Trophoblast cell (in vitro differentiated cells and primary cell): ENCODE measurements around the gene TAF13.

Source experiments
- DNase-seq, 2 donors: peaks; one replicate each; pipeline ENCODE4 v3.0.0-alpha.2; 2016
- H2AFZ ChIP-seq: 2 replicates; pipeline ENCODE4 v1.6.1; 2013; ENCODE audit warnings: low read length, moderate library complexity, mild to moderate bottlenecking; ENCODE audit not compliant: insufficient read depth, poor library complexity
- H2AK5ac ChIP-seq: 2 replicates; pipeline ENCODE4 v1.6.1; 2013; ENCODE audit warnings: mild to moderate bottlenecking, low read length
- H2BK120ac ChIP-seq: 2 replicates; pipeline ENCODE4 v1.6.1; 2013; ENCODE audit warnings: low read length, mild to moderate bottlenecking, moderate library complexity; ENCODE audit not compliant: insufficient read depth, poor library complexity
- H2BK12ac ChIP-seq: 2 replicates; pipeline ENCODE4 v1.6.1; 2013; ENCODE audit warnings: mild to moderate bottlenecking, low read length, moderate library complexity
- H2BK5ac ChIP-seq: 2 replicates; pipeline ENCODE4 v1.6.1; 2013; ENCODE audit warnings: low read length, low read depth, moderate library complexity, mild to moderate bottlenecking; ENCODE audit not compliant: poor library complexity
- H3K14ac ChIP-seq: 2 replicates; pipeline ENCODE4 v1.6.1; 2013; ENCODE audit warnings: mild to moderate bottlenecking, low read length
- H3K18ac ChIP-seq: 2 replicates; pipeline ENCODE4 v1.6.1; 2013; ENCODE audit warnings: mild to moderate bottlenecking, low read length
- H3K23ac ChIP-seq: 2 replicates; pipeline ENCODE4 v1.6.1; 2013; ENCODE audit warnings: low read length
- H3K27ac ChIP-seq: 2 replicates; pipeline ENCODE4 v1.5.1; 2013; ENCODE audit warnings: low read depth, mild to moderate bottlenecking, inconsistent platforms, low read length, moderate library complexity
- H3K27me3 ChIP-seq: 2 replicates; pipeline ENCODE4 v1.6.1; 2013; ENCODE audit warnings: inconsistent platforms, mild to moderate bottlenecking, low read length, moderate library complexity; ENCODE audit not compliant: insufficient read depth
- H3K36me3 ChIP-seq, 2 experiments: 1 replicate in 1 of 2; 2 replicates in 1 of 2; pipeline ENCODE4 v1.6.1; 2013; ENCODE audit warnings: low read length in 2 of 2, mild to moderate bottlenecking in 2 of 2, moderate library complexity in 1 of 2; ENCODE audit not compliant: insufficient read depth in 2 of 2, control insufficient read depth in 1 of 2
- H3K4ac ChIP-seq: 2 replicates; pipeline ENCODE4 v1.6.1; 2013; ENCODE audit warnings: low read depth, mild to moderate bottlenecking, low read length, moderate library complexity
- H3K4me1 ChIP-seq, 2 experiments: 1 replicate in 1 of 2; 2 replicates in 1 of 2; pipeline ENCODE4 v1.6.1; 2013; ENCODE audit warnings: low read length in 2 of 2, mild to moderate bottlenecking in 2 of 2, moderate library complexity in 1 of 2; ENCODE audit not compliant: insufficient read depth in 2 of 2, control insufficient read depth in 1 of 2
- H3K4me2 ChIP-seq: 2 replicates; pipeline ENCODE4 v1.6.1; 2013; ENCODE audit warnings: inconsistent platforms, mild to moderate bottlenecking, low read length, moderate library complexity
- H3K4me3 ChIP-seq: 2 replicates; pipeline ENCODE4 v1.5.1; 2013; ENCODE audit warnings: mild to moderate bottlenecking, low read depth, low read length, inconsistent platforms
- H3K79me1 ChIP-seq: one replicate; pipeline ENCODE4 v1.6.1; 2013; ENCODE audit warnings: low read length
- H3K79me2 ChIP-seq: 2 replicates; pipeline ENCODE4 v1.6.1; 2013; ENCODE audit warnings: low read length, mild to moderate bottlenecking; ENCODE audit not compliant: control insufficient read depth, insufficient read depth, poor library complexity
- H3K9ac ChIP-seq: 2 replicates; pipeline ENCODE4 v1.6.1; 2013; ENCODE audit warnings: mild to moderate bottlenecking, low read length
- H3K9me3 ChIP-seq: 2 replicates; pipeline ENCODE4 v1.6.1; 2013; ENCODE audit warnings: low read depth, mild to moderate bottlenecking, control low read depth, inconsistent platforms, low read length; ENCODE audit not compliant: insufficient read depth
- H4K12ac ChIP-seq: 2 replicates; pipeline ENCODE4 v1.6.1; 2013; ENCODE audit warnings: low read depth, mild to moderate bottlenecking, low read length, moderate library complexity
- H4K8ac ChIP-seq: 2 replicates; pipeline ENCODE4 v1.6.1; 2013; ENCODE audit warnings: low read depth, mild to moderate bottlenecking, low read length, moderate library complexity
- H4K91ac ChIP-seq: one replicate; pipeline ENCODE4 v1.6.1; 2013; ENCODE audit warnings: low read depth, mild to moderate bottlenecking, low read length, moderate library complexity
- WGBS: extraction: QIAGEN DNeasy Blood & Tissue Kit; methylation state at CpG from one replicate; pipeline ENCODE4 v1.1.7; 2013; ENCODE audit warnings: missing lambda C conversion rate; ENCODE audit not compliant: insufficient read length, insufficient coverage; ENCODE audit errors: extremely low coverage; 5-methylcytosine and 5-hydroxymethylcytosine counted together

Gene TAF13

GRCh38 chr1:109095631-109096030, 19.8 kb upstream of the TAF13 start:
- WGBS = no CpG with 5 or more reads among the region's 1 CpG

DNA sequence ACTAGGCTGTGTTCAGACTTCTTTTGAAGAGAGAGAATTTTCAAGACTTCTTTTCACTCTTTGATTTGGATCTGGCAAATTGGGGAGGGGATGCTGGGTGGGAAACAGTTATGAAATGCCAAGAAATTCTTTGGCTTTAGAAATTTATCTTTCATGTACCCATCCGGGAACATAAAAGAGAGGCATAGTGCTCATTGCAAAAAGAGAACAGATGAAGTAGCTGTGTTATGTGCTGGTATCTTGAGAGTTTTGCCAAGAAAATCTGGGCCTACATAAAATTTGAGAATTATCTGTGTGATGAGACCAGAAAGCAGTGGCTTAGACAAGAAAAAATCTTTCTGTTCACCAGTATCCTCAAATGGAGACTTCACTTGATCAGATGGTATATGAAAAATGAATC, 19.1 kb upstream of the TAF13 start:
- Histone ChIP-seq H3K18ac (no peak overlapping the region), H4K8ac (no peak overlapping the region), H3K4me1 (peaks cover 3 to 4% of the 10 kb centered on the region in 2 experiments), H3K4me3 (no peak overlapping the region), H3K27ac (no peak overlapping the region), H2BK5ac (no peak overlapping the region), H2BK120ac (no peak overlapping the region), H3K23ac (no peak overlapping the region), H3K27me3 (no peaks in the 10 kb centered on the region), H2AFZ (no peak overlapping the region), H3K79me1 (peaks cover 7% of the 10 kb centered on the region), H3K79me2 (peaks cover 5% of the 10 kb centered on the region), H3K9me3 (no peaks in the 10 kb centered on the region), H3K4me2 (no peak overlapping the region), H4K12ac (no peak overlapping the region), H2AK5ac (no peak overlapping the region), H3K4ac (no peak overlapping the region), H3K14ac (no peak overlapping the region), H4K91ac (no peak overlapping the region), H3K36me3 (peaks cover 5 to 11% of the 10 kb centered on the region in 2 experiments), H2BK12ac (no peak overlapping the region), H3K9ac (no peak overlapping the region)
- DNase-seq = no peak
- no CpG with 5 or more reads among the region's 1 CpG for WGBS

More at GRCh38 chr1:109095631-109096030, 19.8 kb upstream of the TAF13 start:
- no peak overlapping the region for H3K27ac ChIP-seq
- H3K4me3 ChIP-seq = no peak overlapping the region
- no peak overlapping the region for H3K14ac ChIP-seq
- H2AFZ ChIP-seq = no peak overlapping the region
- H3K27me3 ChIP-seq = no peaks in the 10 kb centered on the region
- H3K9ac ChIP-seq = no peak overlapping the region
- no peak overlapping the region for H3K4me2 ChIP-seq
- H2BK12ac ChIP-seq = no peak overlapping the region
- no peak overlapping the region for H2AK5ac ChIP-seq
- H3K4me1 ChIP-seq = no peaks in the 10 kb centered on the region
- H3K4ac ChIP-seq = no peak overlapping the region
- H3K9me3 ChIP-seq = no peaks in the 10 kb centered on the region
- H4K12ac ChIP-seq = no peak overlapping the region
- H3K79me1 ChIP-seq = peaks cover 7% of the 10 kb centered on the region
- H4K91ac ChIP-seq = no peak overlapping the region
- H2BK5ac ChIP-seq = no peak overlapping the region
- no peak overlapping the region for H3K18ac ChIP-seq
- H2BK120ac ChIP-seq = no peak overlapping the region
- no peak for DNase-seq
- peaks cover 5 to 11% of the 10 kb centered on the region in 2 experiments for H3K36me3 ChIP-seq
- peaks cover 7% of the 10 kb centered on the region for H3K79me2 ChIP-seq
- H4K8ac ChIP-seq = no peak overlapping the region
- H3K23ac ChIP-seq = no peak overlapping the region

DNA sequence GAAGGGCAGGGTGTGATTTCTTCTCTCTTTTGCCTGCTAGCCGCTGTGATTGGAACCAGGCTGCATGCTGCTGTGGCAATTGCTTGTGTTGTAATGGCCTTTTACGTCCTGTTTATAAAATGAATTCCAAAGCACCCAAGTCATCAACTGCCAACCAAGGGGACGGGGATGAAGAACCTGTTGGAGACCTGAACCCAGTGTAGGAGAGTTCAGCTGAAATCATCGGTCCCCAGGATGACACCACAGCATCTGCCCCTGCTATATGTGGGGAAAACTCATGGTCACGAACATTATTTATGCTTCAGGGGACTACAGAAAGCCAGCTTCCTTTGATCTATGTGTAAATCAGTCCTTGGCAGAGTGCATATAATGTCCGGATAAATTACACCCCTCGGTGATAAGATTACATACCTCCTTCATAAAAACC, 18.6 kb upstream of the TAF13 start:
- H4K91ac ChIP-seq = no peak overlapping the region
- H2AFZ ChIP-seq = no peak overlapping the region
- no peak overlapping the region for H4K12ac ChIP-seq
- no peak overlapping the region for H3K23ac ChIP-seq
- no peak overlapping the region for H3K14ac ChIP-seq
- H3K4me3 ChIP-seq = no peak overlapping the region
- H2AK5ac ChIP-seq = no peak overlapping the region
- DNase-seq = peak in 1 of 2 donors; percentile 50
- H3K27me3 ChIP-seq = no peaks in the 10 kb centered on the region
- H3K18ac ChIP-seq = no peak overlapping the region
- no peak overlapping the region for H3K9ac ChIP-seq
- no peak overlapping the region for H3K27ac ChIP-seq
- H4K8ac ChIP-seq = no peak overlapping the region
- no peak overlapping the region for H2BK12ac ChIP-seq
- no peak overlapping the region for H2BK5ac ChIP-seq
- peaks cover 5% of the 10 kb centered on the region for H3K79me2 ChIP-seq
- H3K4ac ChIP-seq = no peak overlapping the region
- no CpG with 5 or more reads among the region's 7 CpGs for WGBS
- H3K36me3 ChIP-seq = peaks cover 5 to 11% of the 10 kb centered on the region in 2 experiments
- H3K4me1 ChIP-seq = peaks cover 3 to 4% of the 10 kb centered on the region in 2 experiments
- H3K79me1 ChIP-seq = peaks cover 7% of the 10 kb centered on the region
- H2BK120ac ChIP-seq = no peak overlapping the region
- no peaks in the 10 kb centered on the region for H3K9me3 ChIP-seq
- no peak overlapping the region for H3K4me2 ChIP-seq

GRCh38 chr1:109091839-109092193, 16.0 kb upstream of the TAF13 start:
- no peak overlapping the region for H2BK120ac ChIP-seq
- no CpG with 5 or more reads among the region's 1 CpG for WGBS
- peak in 1 of 2 donors; percentile 54 for DNase-seq

More at GRCh38 chr1:109091839-109092193, 16.0 kb upstream of the TAF13 start:
- no peak overlapping the region for H2BK12ac ChIP-seq
- peak overlapping the region; percentile 86 for H3K4me2 ChIP-seq
- H3K4me3 ChIP-seq = no peak overlapping the region
- H4K12ac ChIP-seq = no peak overlapping the region
- H3K4ac ChIP-seq = peak overlapping the region; percentile 42
- H3K27ac ChIP-seq = no peak overlapping the region
- no peak overlapping the region for H3K9ac ChIP-seq
- H2AK5ac ChIP-seq = no peak overlapping the region
- no peak overlapping the region for H4K8ac ChIP-seq
- H3K79me2 ChIP-seq = peaks cover 5% of the 10 kb centered on the region
- H4K91ac ChIP-seq = no peak overlapping the region
- no peak overlapping the region for H2AFZ ChIP-seq
- H3K23ac ChIP-seq = no peak overlapping the region
- H3K27me3 ChIP-seq = no peaks in the 10 kb centered on the region
- H3K9me3 ChIP-seq = no peaks in the 10 kb centered on the region
- H3K18ac ChIP-seq = no peak overlapping the region
- H3K4me1 ChIP-seq = peaks cover 3 to 4% of the 10 kb centered on the region in 2 experiments
- peaks cover 7% of the 10 kb centered on the region for H3K79me1 ChIP-seq
- no peak overlapping the region for H2BK5ac ChIP-seq
- H3K36me3 ChIP-seq = peaks cover 5 to 11% of the 10 kb centered on the region in 2 experiments
- no peak overlapping the region for H3K14ac ChIP-seq
